Caco-2 (cell line): ENCODE data around the gene CLEC4G. TPM values are rescaled to one million over a fixed set of nuclear protein-coding genes. Genes with fewer than 3 reads are reported as not detected.

Experiments used
- BruUV-seq: library from RNA; stranded (reverse); fragments of 400-500 nt; replicated peaks from 2 replicates; lab custom pipeline; 2021; lab: Mats Ljungman, UMichigan
- CTCF ChIA-PET: fragments of 300-600 bp; sonication (Branson Sonifier 250); formaldehyde crosslinking; loops from one replicate; lab custom pipeline; 2022; ENCODE audit warnings: antibody characterized with exemption; lab: Charles Lee
- POLR2A ChIA-PET: fragments of 300-600 bp; sonication (Branson Sonifier 250); formaldehyde crosslinking; loops from one replicate; lab custom pipeline; 2022; ENCODE audit warnings: antibody characterized with exemption; lab: Charles Lee
- DNase-seq, 2 experiments: peaks; one replicate each; pipeline versions ENCODE4 v3.0.0 to v3.0.0-alpha.2; 2020 to 2022
- H3K27me3 ChIP-seq: replicated peaks from 2 replicates; pipeline ENCODE4 v1.6.0; 2011; ENCODE audit warnings: low read length; ENCODE audit not compliant: control insufficient read depth, insufficient read depth
- H3K36me3 ChIP-seq: 2 replicates; pipeline ENCODE4 v1.5.1; 2011; ENCODE audit warnings: low read length; ENCODE audit not compliant: control insufficient read depth, insufficient read depth
- H3K4me1 ChIP-seq: fragments of 250-450 bp; sonication (Bioruptor Pico); 2 replicates; pipeline ENCODE4 v1.5.1; 2020; ENCODE audit warnings: mild to moderate bottlenecking
- H3K4me3 ChIP-seq: 2 replicates; pipeline ENCODE4 v1.5.1; 2011; ENCODE audit warnings: low read depth, mild to moderate bottlenecking, control low read depth, low read length
- H3K9me3 ChIP-seq: fragments of 250-450 bp; sonication (Bioruptor Pico); 2 replicates; pipeline ENCODE4 v1.5.1; 2020; ENCODE audit warnings: mild to moderate bottlenecking, moderate library complexity
- H3K27ac Mint-ChIP-seq: one replicate; pipeline ENCODE4 v1.8.0; 2022; ENCODE audit warnings: mixed read lengths; ENCODE audit not compliant: unreplicated experiment
- H3K27me3 Mint-ChIP-seq: one replicate; pipeline ENCODE4 v1.8.0; 2022; ENCODE audit warnings: mixed read lengths; ENCODE audit not compliant: insufficient read depth, unreplicated experiment
- H3K36me3 Mint-ChIP-seq: one replicate; pipeline ENCODE4 v1.8.0; 2022; ENCODE audit warnings: mild to moderate bottlenecking, mixed read lengths; ENCODE audit not compliant: insufficient read depth, unreplicated experiment
- H3K4me1 Mint-ChIP-seq: one replicate; pipeline ENCODE4 v1.8.0; 2022; ENCODE audit warnings: low read depth, mixed read lengths; ENCODE audit not compliant: unreplicated experiment
- H3K4me3 Mint-ChIP-seq: one replicate; pipeline ENCODE4 v1.8.0; 2022; ENCODE audit warnings: mild to moderate bottlenecking, moderate library complexity, mixed read lengths; ENCODE audit not compliant: unreplicated experiment
- H3K9me3 Mint-ChIP-seq: one replicate; pipeline ENCODE4 v1.8.0; 2022; ENCODE audit warnings: mixed read lengths; ENCODE audit not compliant: unreplicated experiment
- CTCF ChIP-seq, 2 experiments: fragments of 200-600 bp in 1 of 2; IDR thresholded peaks; 1 replicate in 1 of 2; 2 replicates in 1 of 2; pipeline versions ENCODE4 v1.5.1 to v1.8.0; 2011 to 2022; ENCODE audit warnings: antibody characterized with exemption in 1 of 2, control low read depth in 1 of 2, inconsistent platforms in 1 of 2, low read depth in 1 of 2, low read length in 1 of 2, mild to moderate bottlenecking in 1 of 2, moderate library complexity in 1 of 2; ENCODE audit not compliant: insufficient read depth in 1 of 2, severe bottlenecking in 1 of 2, unreplicated experiment in 1 of 2
- intact Hi-C: fragments of 100-400 bp; cut with micrococcal nuclease; formaldehyde crosslinking; loops from one replicate; pipeline ENCODE4 v1.10.0; 2022; ENCODE audit not compliant: unreplicated experiment
- total RNA-seq: library from RNA; stranded (reverse); gene quantifications from 2 replicates; pipeline ENCODE4 v1.2.3, GENCODE V29; 2022

Gene CLEC4G
- total RNA-seq, 1 experiment from 2014 or later: not detected

GRCh38 chr19:7733376-7733775 lies 1.5 kb upstream of the CLEC4G start:
- peaks cover 12% of the 10 kb centered on the region for H3K4me1 Mint-ChIP-seq
- no peak for DNase-seq
- no TSS peak for BruUV-seq
- no peak for TF ChIP-seq CTCF (IDR thresholded peaks at IDR 0.05; ENCODE audit: insufficient read depth in 1 of 2, low read depth in 1 of 2, low read length in 1 of 2, severe bottlenecking in 1 of 2, unreplicated experiment in 1 of 2)
- H3K4me3 Mint-ChIP-seq: no peak overlapping the region
- Histone ChIP-seq H3K27me3 (no peaks in the 10 kb centered on the region), H3K9me3 (no peaks in the 10 kb centered on the region), H3K36me3 (no peaks in the 10 kb centered on the region), H3K4me1 (no peaks in the 10 kb centered on the region), H3K4me3 (no peak overlapping the region)
- H3K27ac Mint-ChIP-seq: no peak overlapping the region
- ChIA-PET CTCF (no interaction called here), POLR2A (no interaction called here)
- peaks cover 22% of the 10 kb centered on the region for H3K27me3 Mint-ChIP-seq
- intact Hi-C loops: no loop called here
- H3K36me3 Mint-ChIP-seq: no peaks in the 10 kb centered on the region
- no peaks in the 10 kb centered on the region for H3K9me3 Mint-ChIP-seq

GRCh38 chr19:7731615-7732014 lies 295 bp downstream of the CLEC4G start:
- TF ChIP-seq CTCF (IDR thresholded peaks at IDR 0.05; ENCODE audit: insufficient read depth in 1 of 2, low read depth in 1 of 2, low read length in 1 of 2, severe bottlenecking in 1 of 2, unreplicated experiment in 1 of 2): no peak
- no TSS peak for BruUV-seq
- ChIA-PET CTCF (no interaction called here), POLR2A (no interaction called here)
- H3K9me3 ChIP-seq: no peaks in the 10 kb centered on the region
- H3K27ac Mint-ChIP-seq: no peak overlapping the region
- H3K9me3 Mint-ChIP-seq: peaks cover 9% of the 10 kb centered on the region
- H3K4me1 Mint-ChIP-seq: peaks cover 12% of the 10 kb centered on the region
- H3K4me3 Mint-ChIP-seq: no peak overlapping the region
- no peaks in the 10 kb centered on the region for H3K4me1 ChIP-seq
- intact Hi-C loops: no loop called here
- H3K27me3 Mint-ChIP-seq: peaks cover 30% of the 10 kb centered on the region
- H3K36me3 ChIP-seq: no peaks in the 10 kb centered on the region
- no peak overlapping the region for H3K4me3 ChIP-seq
- H3K27me3 ChIP-seq: no peaks in the 10 kb centered on the region
- no peaks in the 10 kb centered on the region for H3K36me3 Mint-ChIP-seq
- DNase-seq: no peak

DNA sequence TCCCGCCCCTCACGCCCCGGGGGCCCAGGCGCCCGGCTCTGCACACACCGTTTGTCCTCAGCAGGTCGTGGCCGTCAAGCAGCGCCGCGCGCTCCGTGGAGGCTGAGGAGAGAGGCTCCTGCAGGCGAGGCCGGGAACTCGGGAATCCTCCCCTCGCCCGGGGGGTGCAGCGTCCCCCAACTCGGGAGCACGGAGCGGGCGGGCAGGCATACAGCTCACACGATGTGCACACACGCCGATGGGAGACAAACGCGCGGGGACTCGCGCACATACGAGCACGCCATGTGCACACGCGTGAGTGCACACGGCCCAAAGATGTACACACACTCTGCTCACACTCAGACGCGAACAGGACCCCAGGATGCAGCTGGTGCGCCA lies 703 bp downstream of the CLEC4G start:
- no peaks in the 10 kb centered on the region for H3K27me3 ChIP-seq
- H3K36me3 Mint-ChIP-seq: no peaks in the 10 kb centered on the region
- POLR2A ChIA-PET: no interaction called here

More for the DNA sequence above, 703 bp downstream of the CLEC4G start:
- no peak overlapping the region for H3K4me3 ChIP-seq
- no peaks in the 10 kb centered on the region for H3K4me1 ChIP-seq
- CTCF ChIA-PET: no interaction called here
- Mint-ChIP-seq H3K27me3 (peaks cover 25% of the 10 kb centered on the region), H3K9me3 (peaks cover 9% of the 10 kb centered on the region), H3K4me3 (no peak overlapping the region), H3K27ac (no peak overlapping the region), H3K4me1 (peaks cover 12% of the 10 kb centered on the region)
- intact Hi-C loops: no loop called here
- no TSS peak for BruUV-seq
- no peak for DNase-seq
- no peak for TF ChIP-seq CTCF (IDR thresholded peaks at IDR 0.05; ENCODE audit: insufficient read depth in 1 of 2, low read depth in 1 of 2, low read length in 1 of 2, severe bottlenecking in 1 of 2, unreplicated experiment in 1 of 2)
- H3K36me3 ChIP-seq: no peaks in the 10 kb centered on the region
- H3K9me3 ChIP-seq: no peaks in the 10 kb centered on the region
